HepG2 (cell line): ENCODE measurements around the gene TFPI. TPM values are rescaled to one million over a fixed set of nuclear protein-coding genes. Genes with fewer than 3 reads are reported as not detected.

Source experiments
- BRD4 ChIP-seq: sonication (generic); formaldehyde crosslinking; IDR thresholded peaks from 2 replicates; pipeline ENCODE4 v1.4.0; 2020; ENCODE audit warnings: missing genetic modification reagents
- FOXM1 ChIP-seq: sonication (generic); formaldehyde crosslinking; IDR thresholded peaks from 2 replicates; pipeline ENCODE4 v1.5.0; 2020; ENCODE audit warnings: missing genetic modification reagents
- JUND ChIP-seq: sonication (generic); formaldehyde crosslinking; IDR thresholded peaks from 2 replicates; pipeline ENCODE4 v1.8.0; 2022; ENCODE audit warnings: mild to moderate bottlenecking, missing genetic modification reagents
- KAT7 ChIP-seq: IDR thresholded peaks from 2 replicates; pipeline ENCODE4 v1.6.1; 2018; ENCODE audit warnings: borderline replicate concordance, missing compliant biosample characterization
- MED1 ChIP-seq: sonication (generic); formaldehyde crosslinking; IDR thresholded peaks from 2 replicates; pipeline ENCODE4 v1.4.0; 2020; ENCODE audit warnings: missing genetic modification reagents
- MED13 ChIP-seq: sonication (generic); formaldehyde crosslinking; IDR thresholded peaks from 2 replicates; pipeline ENCODE4 v1.5.0; 2020; ENCODE audit warnings: missing genetic modification reagents
- MLLT10 ChIP-seq: sonication (generic); formaldehyde crosslinking; IDR thresholded peaks from 2 replicates; pipeline ENCODE4 v1.4.0; 2020; ENCODE audit warnings: missing genetic modification reagents
- ZBTB38 ChIP-seq: sonication (generic); formaldehyde crosslinking; IDR thresholded peaks from 2 replicates; pipeline ENCODE4 v1.5.1; 2020; ENCODE audit warnings: mild to moderate bottlenecking, missing genetic modification reagents
- ZNF260 ChIP-seq: sonication (generic); formaldehyde crosslinking; IDR thresholded peaks from 2 replicates; pipeline ENCODE4 v1.4.0; 2020; ENCODE audit warnings: missing genetic modification reagents, low read depth, mild to moderate bottlenecking, borderline replicate concordance
- ZNF580 ChIP-seq: IDR thresholded peaks from 2 replicates; pipeline ENCODE4 v1.6.1; 2016; ENCODE audit warnings: low read depth, borderline replicate concordance
- ZNF670 ChIP-seq: sonication (generic); formaldehyde crosslinking; IDR thresholded peaks from 2 replicates; pipeline ENCODE4 v1.8.0; 2022; ENCODE audit warnings: mild to moderate bottlenecking, missing genetic modification reagents, borderline replicate concordance
- ZNF749 ChIP-seq: sonication (generic); formaldehyde crosslinking; IDR thresholded peaks from 2 replicates; pipeline ENCODE4 v1.8.0; 2022; ENCODE audit warnings: mild to moderate bottlenecking, missing genetic modification reagents, moderate library complexity, borderline replicate concordance
- polyA plus RNA-seq, 8 experiments: library from polyadenylated mRNA; depleted of rRNA in 3 of 8; stranded (reverse) in 7 of 8; unstranded in 1 of 8; fragments of >200 nt; fragmentation: Illumina TruSeq in 4 of 8; extraction: Trizol in 4 of 8; gene quantifications; 2 replicates each; pipeline versions ENCODE4 v1.2.1 to v1.2.3, GENCODE V29; 2011 to 2016; ENCODE audit warnings: low read depth in 4 of 8, missing spikeins in 1 of 8, mixed read lengths in 1 of 8; ENCODE audit not compliant: insufficient read depth in 1 of 8
- total RNA-seq, 5 experiments: library from RNA; depleted of rRNA; stranded (reverse); fragments of >200 nt; fragmentation: Illumina TruSeq; extraction: Trizol; gene quantifications; 2 replicates each; pipeline ENCODE4 v1.2.3, GENCODE V29; 2016; ENCODE audit warnings: low read depth in 1 of 5
- TF ChIP-seq, protein P1 (sequence below): sonication (generic); formaldehyde crosslinking; IDR thresholded peaks from 2 replicates; pipeline ENCODE4 v1.4.0; 2020; ENCODE audit warnings: missing genetic modification reagents, borderline replicate concordance
- TF ChIP-seq, protein P2 (sequence below): sonication (generic); formaldehyde crosslinking; IDR thresholded peaks from 2 replicates; pipeline ENCODE4 v1.5.0; 2020; ENCODE audit warnings: mild to moderate bottlenecking, missing genetic modification reagents, borderline replicate concordance
- TF ChIP-seq, protein P3 (sequence below): IDR thresholded peaks from 2 replicates; pipeline ENCODE4 v1.6.1; 2018; ENCODE audit warnings: missing genetic modification reagents, mild to moderate bottlenecking, missing compliant biosample characterization

The TFPI gene
- total and polyA plus RNA-seq, 2 of the 13 experiments (the other 11 are each of a cell fraction or from before 2014, with no cell fraction given) = 301 to 436 TPM

DNA sequence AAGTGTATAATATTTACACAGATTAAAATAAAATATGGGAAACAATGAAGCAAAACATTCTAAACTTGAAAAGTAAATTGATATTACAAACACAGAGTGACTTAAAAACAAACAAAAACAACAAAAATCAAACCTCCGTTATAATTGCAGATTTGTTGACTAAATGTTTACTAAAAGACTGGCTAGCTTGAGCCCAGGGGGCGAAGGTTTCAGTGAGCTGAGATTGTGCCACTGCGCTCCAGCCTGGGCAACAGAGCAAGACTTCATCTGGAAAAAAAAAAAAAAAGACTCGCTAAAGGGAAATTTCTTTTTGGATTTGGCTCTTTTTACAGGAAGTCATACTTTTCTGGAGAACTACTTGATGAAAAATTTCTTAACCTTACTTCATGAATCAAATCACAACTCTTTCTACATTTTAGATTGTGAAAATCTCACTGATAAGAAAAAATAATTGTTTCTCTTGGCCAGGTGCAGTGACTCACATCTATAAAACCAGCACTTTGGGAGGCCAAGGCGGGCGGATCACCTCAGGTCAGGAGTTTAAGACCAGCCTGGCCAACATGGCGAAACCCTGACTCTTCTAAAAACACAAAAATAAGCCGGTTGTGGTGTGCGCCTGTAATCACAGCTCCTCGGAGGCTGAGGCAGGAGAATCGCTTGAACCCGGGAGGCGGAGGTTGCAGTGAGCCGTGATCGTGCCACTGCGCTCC lies 9.7 kb downstream of the TFPI start (continued):
- no peak for TF ChIP-seq KAT7
- TF ChIP-seq MED1 (CRISPR knock-in tag) = no peak
- TF ChIP-seq, protein P1, sequence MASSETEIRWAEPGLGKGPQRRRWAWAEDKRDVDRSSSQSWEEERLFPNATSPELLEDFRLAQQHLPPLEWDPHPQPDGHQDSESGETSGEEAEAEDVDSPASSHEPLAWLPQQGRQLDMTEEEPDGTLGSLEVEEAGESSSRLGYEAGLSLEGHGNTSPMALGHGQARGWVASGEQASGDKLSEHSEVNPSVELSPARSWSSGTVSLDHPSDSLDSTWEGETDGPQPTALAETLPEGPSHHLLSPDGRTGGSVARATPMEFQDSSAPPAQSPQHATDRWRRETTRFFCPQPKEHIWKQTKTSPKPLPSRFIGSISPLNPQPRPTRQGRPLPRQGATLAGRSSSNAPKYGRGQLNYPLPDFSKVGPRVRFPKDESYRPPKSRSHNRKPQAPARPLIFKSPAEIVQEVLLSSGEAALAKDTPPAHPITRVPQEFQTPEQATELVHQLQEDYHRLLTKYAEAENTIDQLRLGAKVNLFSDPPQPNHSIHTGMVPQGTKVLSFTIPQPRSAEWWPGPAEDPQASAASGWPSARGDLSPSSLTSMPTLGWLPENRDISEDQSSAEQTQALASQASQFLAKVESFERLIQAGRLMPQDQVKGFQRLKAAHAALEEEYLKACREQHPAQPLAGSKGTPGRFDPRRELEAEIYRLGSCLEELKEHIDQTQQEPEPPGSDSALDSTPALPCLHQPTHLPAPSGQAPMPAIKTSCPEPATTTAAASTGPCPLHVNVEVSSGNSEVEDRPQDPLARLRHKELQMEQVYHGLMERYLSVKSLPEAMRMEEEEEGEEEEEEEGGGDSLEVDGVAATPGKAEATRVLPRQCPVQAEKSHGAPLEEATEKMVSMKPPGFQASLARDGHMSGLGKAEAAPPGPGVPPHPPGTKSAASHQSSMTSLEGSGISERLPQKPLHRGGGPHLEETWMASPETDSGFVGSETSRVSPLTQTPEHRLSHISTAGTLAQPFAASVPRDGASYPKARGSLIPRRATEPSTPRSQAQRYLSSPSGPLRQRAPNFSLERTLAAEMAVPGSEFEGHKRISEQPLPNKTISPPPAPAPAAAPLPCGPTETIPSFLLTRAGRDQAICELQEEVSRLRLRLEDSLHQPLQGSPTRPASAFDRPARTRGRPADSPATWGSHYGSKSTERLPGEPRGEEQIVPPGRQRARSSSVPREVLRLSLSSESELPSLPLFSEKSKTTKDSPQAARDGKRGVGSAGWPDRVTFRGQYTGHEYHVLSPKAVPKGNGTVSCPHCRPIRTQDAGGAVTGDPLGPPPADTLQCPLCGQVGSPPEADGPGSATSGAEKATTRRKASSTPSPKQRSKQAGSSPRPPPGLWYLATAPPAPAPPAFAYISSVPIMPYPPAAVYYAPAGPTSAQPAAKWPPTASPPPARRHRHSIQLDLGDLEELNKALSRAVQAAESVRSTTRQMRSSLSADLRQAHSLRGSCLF (CRISPR knock-in tag) = no peak
- no peak for TF ChIP-seq ZNF260 (CRISPR knock-in tag)
- no peak for TF ChIP-seq BRD4 (CRISPR knock-in tag)
- TF ChIP-seq MLLT10 (CRISPR knock-in tag) = no peak
- peak; percentile 61; the same call in 1 of the 2 replicates for TF ChIP-seq ZNF580 (CRISPR knock-in tag)
- no peak for TF ChIP-seq FOXM1 (CRISPR knock-in tag)
- TF ChIP-seq ZNF749 = no peak
- TF ChIP-seq MED13 (CRISPR knock-in tag) = no peak
- no peak for TF ChIP-seq JUND (CRISPR knock-in tag)
- TF ChIP-seq ZBTB38 (CRISPR knock-in tag) = peak; percentile 88; the same call in 1 of the 2 replicates
- TF ChIP-seq, protein P2, sequence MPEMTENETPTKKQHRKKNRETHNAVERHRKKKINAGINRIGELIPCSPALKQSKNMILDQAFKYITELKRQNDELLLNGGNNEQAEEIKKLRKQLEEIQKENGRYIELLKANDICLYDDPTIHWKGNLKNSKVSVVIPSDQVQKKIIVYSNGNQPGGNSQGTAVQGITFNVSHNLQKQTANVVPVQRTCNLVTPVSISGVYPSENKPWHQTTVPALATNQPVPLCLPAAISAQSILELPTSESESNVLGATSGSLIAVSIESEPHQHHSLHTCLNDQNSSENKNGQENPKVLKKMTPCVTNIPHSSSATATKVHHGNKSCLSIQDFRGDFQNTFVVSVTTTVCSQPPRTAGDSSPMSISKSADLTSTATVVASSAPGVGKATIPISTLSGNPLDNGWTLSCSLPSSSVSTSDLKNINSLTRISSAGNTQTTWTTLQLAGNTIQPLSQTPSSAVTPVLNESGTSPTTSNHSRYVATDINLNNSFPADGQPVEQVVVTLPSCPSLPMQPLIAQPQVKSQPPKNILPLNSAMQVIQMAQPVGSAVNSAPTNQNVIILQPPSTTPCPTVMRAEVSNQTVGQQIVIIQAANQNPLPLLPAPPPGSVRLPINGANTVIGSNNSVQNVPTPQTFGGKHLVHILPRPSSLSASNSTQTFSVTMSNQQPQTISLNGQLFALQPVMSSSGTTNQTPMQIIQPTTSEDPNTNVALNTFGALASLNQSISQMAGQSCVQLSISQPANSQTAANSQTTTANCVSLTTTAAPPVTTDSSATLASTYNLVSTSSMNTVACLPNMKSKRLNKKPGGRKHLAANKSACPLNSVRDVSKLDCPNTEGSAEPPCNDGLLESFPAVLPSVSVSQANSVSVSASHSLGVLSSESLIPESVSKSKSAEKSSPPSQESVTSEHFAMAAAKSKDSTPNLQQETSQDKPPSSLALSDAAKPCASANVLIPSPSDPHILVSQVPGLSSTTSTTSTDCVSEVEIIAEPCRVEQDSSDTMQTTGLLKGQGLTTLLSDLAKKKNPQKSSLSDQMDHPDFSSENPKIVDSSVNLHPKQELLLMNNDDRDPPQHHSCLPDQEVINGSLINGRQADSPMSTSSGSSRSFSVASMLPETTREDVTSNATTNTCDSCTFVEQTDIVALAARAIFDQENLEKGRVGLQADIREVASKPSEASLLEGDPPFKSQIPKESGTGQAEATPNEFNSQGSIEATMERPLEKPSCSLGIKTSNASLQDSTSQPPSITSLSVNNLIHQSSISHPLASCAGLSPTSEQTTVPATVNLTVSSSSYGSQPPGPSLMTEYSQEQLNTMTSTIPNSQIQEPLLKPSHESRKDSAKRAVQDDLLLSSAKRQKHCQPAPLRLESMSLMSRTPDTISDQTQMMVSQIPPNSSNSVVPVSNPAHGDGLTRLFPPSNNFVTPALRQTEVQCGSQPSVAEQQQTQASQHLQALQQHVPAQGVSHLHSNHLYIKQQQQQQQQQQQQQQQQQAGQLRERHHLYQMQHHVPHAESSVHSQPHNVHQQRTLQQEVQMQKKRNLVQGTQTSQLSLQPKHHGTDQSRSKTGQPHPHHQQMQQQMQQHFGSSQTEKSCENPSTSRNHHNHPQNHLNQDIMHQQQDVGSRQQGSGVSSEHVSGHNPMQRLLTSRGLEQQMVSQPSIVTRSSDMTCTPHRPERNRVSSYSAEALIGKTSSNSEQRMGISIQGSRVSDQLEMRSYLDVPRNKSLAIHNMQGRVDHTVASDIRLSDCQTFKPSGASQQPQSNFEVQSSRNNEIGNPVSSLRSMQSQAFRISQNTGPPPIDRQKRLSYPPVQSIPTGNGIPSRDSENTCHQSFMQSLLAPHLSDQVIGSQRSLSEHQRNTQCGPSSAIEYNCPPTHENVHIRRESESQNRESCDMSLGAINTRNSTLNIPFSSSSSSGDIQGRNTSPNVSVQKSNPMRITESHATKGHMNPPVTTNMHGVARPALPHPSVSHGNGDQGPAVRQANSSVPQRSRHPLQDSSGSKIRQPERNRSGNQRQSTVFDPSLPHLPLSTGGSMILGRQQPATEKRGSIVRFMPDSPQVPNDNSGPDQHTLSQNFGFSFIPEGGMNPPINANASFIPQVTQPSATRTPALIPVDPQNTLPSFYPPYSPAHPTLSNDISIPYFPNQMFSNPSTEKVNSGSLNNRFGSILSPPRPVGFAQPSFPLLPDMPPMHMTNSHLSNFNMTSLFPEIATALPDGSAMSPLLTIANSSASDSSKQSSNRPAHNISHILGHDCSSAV = no peak
- no peak for TF ChIP-seq ZNF670 (CRISPR knock-in tag)
- TF ChIP-seq, protein P3, sequence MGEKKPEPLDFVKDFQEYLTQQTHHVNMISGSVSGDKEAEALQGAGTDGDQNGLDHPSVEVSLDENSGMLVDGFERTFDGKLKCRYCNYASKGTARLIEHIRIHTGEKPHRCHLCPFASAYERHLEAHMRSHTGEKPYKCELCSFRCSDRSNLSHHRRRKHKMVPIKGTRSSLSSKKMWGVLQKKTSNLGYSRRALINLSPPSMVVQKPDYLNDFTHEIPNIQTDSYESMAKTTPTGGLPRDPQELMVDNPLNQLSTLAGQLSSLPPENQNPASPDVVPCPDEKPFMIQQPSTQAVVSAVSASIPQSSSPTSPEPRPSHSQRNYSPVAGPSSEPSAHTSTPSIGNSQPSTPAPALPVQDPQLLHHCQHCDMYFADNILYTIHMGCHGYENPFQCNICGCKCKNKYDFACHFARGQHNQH (CRISPR knock-in tag) = no peak
